A549 (cell line): ENCODE results near the gene TMEM119. TPM values are rescaled to one million over a fixed set of nuclear protein-coding genes. Genes with fewer than 3 reads are reported as not detected.
"Not testable (repeated sequence)": the region's sequence is repeated elsewhere in the genome, so short reads cannot be mapped to it uniquely, and the experiment has no call there.

ENCODE experiments used
- ATAC-seq, 2 experiments: fragments of 200-7000 bp in 1 of 2; fragments of >200 bp in 1 of 2; cut with Nextera tagmentation in 1 of 2; cut with Tn5 transposase in 1 of 2; 3 replicates each; pipeline versions ENCODE4 v1.8.0 to v1.9.1; 2018 to 2020; ENCODE audit warnings: mild to moderate bottlenecking in 1 of 2, moderate library complexity in 1 of 2
- CTCF ChIA-PET: fragments of 300-600 bp; sonication (Branson Sonifier 250); formaldehyde crosslinking; extraction: SDS; loops from one replicate; lab custom pipeline; 2021; ENCODE audit warnings: antibody characterized with exemption, inconsistent platforms; lab: Yijun Ruan, JAX
- POLR2A ChIA-PET: fragments of 350-600 bp; formaldehyde crosslinking; extraction: SDS; loops from one replicate; lab custom pipeline; 2021; ENCODE audit warnings: antibody characterized with exemption, inconsistent platforms; lab: Yijun Ruan, JAX
- DNase-seq, 2 experiments: peaks; one replicate each; pipeline versions ENCODE4 v3.0.0 to v3.0.0-alpha.2; 2011 to 2016; ENCODE audit warnings: low read depth in 1 of 2, low spot score in 1 of 2
- FAIRE-seq: peaks from 2 replicates; lab custom pipeline; 2011; peaks lifted over from hg19 to GRCh38; lab: Jason Lieb, UNC
- H3K27ac ChIP-seq, 2 experiments: fragments of >200 bp; sonication (Bioruptor Twin); formaldehyde crosslinking; 3 replicates each; pipeline ENCODE4 v1.5.1; 2016 to 2017
- H3K4me1 ChIP-seq: fragments of >200 bp; sonication (Bioruptor Twin); formaldehyde crosslinking; 3 replicates; pipeline ENCODE4 v1.6.1; 2016
- H3K4me2 ChIP-seq: fragments of >200 bp; sonication (Bioruptor Twin); formaldehyde crosslinking; 3 replicates; pipeline ENCODE4 v1.6.1; 2016
- H3K4me3 ChIP-seq: fragments of >200 bp; sonication (Bioruptor Twin); formaldehyde crosslinking; 3 replicates; pipeline ENCODE4 v1.5.1; 2016
- H3K9me3 ChIP-seq: fragments of >200 bp; sonication (Bioruptor Twin); formaldehyde crosslinking; 3 replicates; pipeline ENCODE4 v1.6.1; 2016
- CBX2 ChIP-seq: fragments of 200-600 bp; sonication (generic); IDR thresholded peaks from 2 replicates; pipeline ENCODE4 v1.6.1; 2016; ENCODE audit warnings: low read depth, mild to moderate bottlenecking, borderline replicate concordance
- CBX8 ChIP-seq: fragments of 200-600 bp; sonication (generic); IDR thresholded peaks from 2 replicates; pipeline ENCODE4 v1.6.1; 2016
- CEBPB ChIP-seq, 2 experiments: fragments of >200 bp in 1 of 2; sonication (Bioruptor Twin) in 1 of 2; formaldehyde crosslinking in 1 of 2; IDR thresholded peaks; 2 replicates each; pipeline ENCODE4 v1.6.1; 2012 to 2016
- ESRRA ChIP-seq: fragments of 150-350 bp; IDR thresholded peaks from 2 replicates; pipeline ENCODE4 v1.6.1; 2014; ENCODE audit warnings: mild to moderate bottlenecking, low read length, borderline replicate concordance
- FOSB ChIP-seq: fragments of 250-450 bp; sonication (Bioruptor Pico); IDR thresholded peaks from 2 replicates; pipeline ENCODE4 v1.5.0; 2020; ENCODE audit warnings: mild to moderate bottlenecking, moderate library complexity
- FOSL2 ChIP-seq, 2 experiments: fragments of 450-650 bp in 1 of 2; fragments of >200 bp in 1 of 2; sonication (Bioruptor Twin) in 1 of 2; formaldehyde crosslinking; IDR thresholded peaks; 2 replicates each; pipeline versions ENCODE4 v1.5.0 to v1.6.1; 2016 to 2020; ENCODE audit warnings: mild to moderate bottlenecking in 1 of 2, moderate library complexity in 1 of 2
- FOXS1 ChIP-seq: fragments of 250-450 bp; sonication (Bioruptor Pico); IDR thresholded peaks from 2 replicates; pipeline ENCODE4 v1.5.0; 2020; ENCODE audit warnings: mild to moderate bottlenecking, moderate library complexity
- GATA3 ChIP-seq: IDR thresholded peaks from 2 replicates; pipeline ENCODE4 v1.6.1; 2012; ENCODE audit warnings: borderline replicate concordance
- HOXB5 ChIP-seq: fragments of 250-450 bp; sonication (Bioruptor Pico); IDR thresholded peaks from 2 replicates; pipeline ENCODE4 v1.5.0; 2020; ENCODE audit warnings: mild to moderate bottlenecking, moderate library complexity
- KDM1A ChIP-seq: fragments of 200-600 bp; sonication (generic); IDR thresholded peaks from 2 replicates; pipeline ENCODE4 v1.6.1; 2016; ENCODE audit warnings: low read depth, mild to moderate bottlenecking
- KDM5A ChIP-seq: fragments of 200-600 bp; sonication (generic); IDR thresholded peaks from 2 replicates; pipeline ENCODE4 v1.6.1; 2016; ENCODE audit warnings: antibody characterized with exemption, mild to moderate bottlenecking
- MAZ ChIP-seq: fragments of 150-350 bp; IDR thresholded peaks from 2 replicates; pipeline ENCODE4 v1.6.1; 2014; ENCODE audit warnings: antibody characterized with exemption, low read depth, low read length, borderline replicate concordance
- NR3C1 ChIP-seq: fragments of >200 bp; sonication (Bioruptor Twin); formaldehyde crosslinking; IDR thresholded peaks from 3 replicates; pipeline ENCODE4 v1.6.1; 2017
- PHF8 ChIP-seq: fragments of 200-600 bp; sonication (generic); IDR thresholded peaks from 2 replicates; pipeline ENCODE4 v1.6.1; 2016; ENCODE audit warnings: low read depth, mild to moderate bottlenecking, antibody characterized with exemption, moderate library complexity, borderline replicate concordance
- RAD21 ChIP-seq, 2 experiments: fragments of >200 bp in 1 of 2; sonication (Bioruptor Twin) in 1 of 2; formaldehyde crosslinking in 1 of 2; IDR thresholded peaks in 1 of 2; conservative IDR thresholded peaks in 1 of 2; 2 replicates in 1 of 2; 3 replicates in 1 of 2; pipeline ENCODE4 v1.6.1; 2012 to 2018; ENCODE audit warnings: inconsistent platforms in 1 of 2
- RARB ChIP-seq: fragments of 250-450 bp; sonication (Bioruptor Pico); IDR thresholded peaks from 2 replicates; pipeline ENCODE4 v1.8.0; 2021; ENCODE audit warnings: mild to moderate bottlenecking, moderate library complexity
- RCOR1 ChIP-seq: fragments of 150-350 bp; IDR thresholded peaks from 2 replicates; pipeline ENCODE4 v1.6.1; 2014; ENCODE audit warnings: antibody characterized with exemption, low read length, low read depth
- RNF2 ChIP-seq: fragments of 200-600 bp; sonication (generic); IDR thresholded peaks from 2 replicates; pipeline ENCODE4 v1.6.1; 2016; ENCODE audit warnings: low read depth, mild to moderate bottlenecking, antibody characterized with exemption, moderate library complexity, borderline replicate concordance
- TP53 ChIP-seq: fragments of 250-450 bp; sonication (Bioruptor Pico); IDR thresholded peaks from 2 replicates; pipeline ENCODE4 v1.5.0; 2021; ENCODE audit warnings: mild to moderate bottlenecking, moderate library complexity
- ZC3H11A ChIP-seq: fragments of 450-650 bp; IDR thresholded peaks from 2 replicates; pipeline ENCODE4 v1.6.1; 2014; ENCODE audit warnings: antibody characterized with exemption, mild to moderate bottlenecking
- WGBS: methylation state at CpG from one replicate; pipeline ENCODE4 v1.1.6; 2017; ENCODE audit errors: missing lambda C conversion rate; 5-methylcytosine and 5-hydroxymethylcytosine counted together
- polyA plus RNA-seq, 4 experiments: library from polyadenylated mRNA; depleted of rRNA in 3 of 4; stranded (reverse); fragments of >200 nt; fragmentation: RNase III in 1 of 4; extraction: RNeasy Plus Mini Kit Qiagen cat#74134 plus additional on column Dnase treatment in 1 of 4; gene quantifications; 2 replicates in 3 of 4; 3 replicates in 1 of 4; pipeline ENCODE4 v1.2.3, GENCODE V29; 2011 to 2017
- TF ChIP-seq, protein P1 (sequence below): fragments of 250-450 bp; sonication (Bioruptor Pico); IDR thresholded peaks from 2 replicates; pipeline ENCODE4 v1.5.0; 2020; ENCODE audit warnings: low read depth, mild to moderate bottlenecking, moderate library complexity
- TF ChIP-seq, protein P2 (sequence below): IDR thresholded peaks from 2 replicates; pipeline ENCODE4 v1.6.1; 2012

The TMEM119 gene
- polyA plus RNA-seq, 2 of the 4 experiments (the other 2 are of a cell fraction): not detected

DNA sequence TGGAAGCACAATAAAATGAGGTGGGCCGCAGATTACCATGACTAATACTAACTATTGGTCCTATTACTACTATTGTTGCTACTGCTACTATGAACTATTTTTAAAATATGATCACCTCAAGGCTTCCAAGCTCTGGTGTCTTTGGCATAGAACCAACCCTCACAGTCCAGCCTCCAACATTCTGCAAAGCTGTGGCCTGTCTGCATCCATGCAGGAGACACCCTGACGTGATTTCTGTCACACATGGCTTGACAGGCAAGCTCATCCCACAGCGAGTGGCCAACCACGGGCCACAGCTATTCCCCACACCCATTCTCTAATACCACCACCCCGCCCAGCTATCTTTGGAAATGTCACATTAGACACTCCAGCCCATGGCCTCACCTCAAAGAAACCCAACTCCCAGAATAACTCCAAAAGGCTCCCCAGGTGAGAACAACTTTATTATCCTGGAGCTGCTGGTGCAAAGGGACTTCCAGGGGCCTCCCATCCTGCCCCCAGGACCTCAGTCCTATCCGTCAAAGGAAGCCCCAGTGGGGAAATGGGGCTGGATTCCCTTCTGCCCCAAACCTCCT is 21.1 kb downstream of the TMEM119 start (continued):
- TF ChIP-seq KDM5A (no peak), NR3C1 (no peak), FOSL2 (IDR thresholded peaks at IDR 0.05) (no peak), FOSL2 (CRISPR knock-in tag; IDR thresholded peaks at IDR 0.05) (no peak), GATA3 (no peak), ZC3H11A (no peak), ESRRA (no peak)

DNA sequence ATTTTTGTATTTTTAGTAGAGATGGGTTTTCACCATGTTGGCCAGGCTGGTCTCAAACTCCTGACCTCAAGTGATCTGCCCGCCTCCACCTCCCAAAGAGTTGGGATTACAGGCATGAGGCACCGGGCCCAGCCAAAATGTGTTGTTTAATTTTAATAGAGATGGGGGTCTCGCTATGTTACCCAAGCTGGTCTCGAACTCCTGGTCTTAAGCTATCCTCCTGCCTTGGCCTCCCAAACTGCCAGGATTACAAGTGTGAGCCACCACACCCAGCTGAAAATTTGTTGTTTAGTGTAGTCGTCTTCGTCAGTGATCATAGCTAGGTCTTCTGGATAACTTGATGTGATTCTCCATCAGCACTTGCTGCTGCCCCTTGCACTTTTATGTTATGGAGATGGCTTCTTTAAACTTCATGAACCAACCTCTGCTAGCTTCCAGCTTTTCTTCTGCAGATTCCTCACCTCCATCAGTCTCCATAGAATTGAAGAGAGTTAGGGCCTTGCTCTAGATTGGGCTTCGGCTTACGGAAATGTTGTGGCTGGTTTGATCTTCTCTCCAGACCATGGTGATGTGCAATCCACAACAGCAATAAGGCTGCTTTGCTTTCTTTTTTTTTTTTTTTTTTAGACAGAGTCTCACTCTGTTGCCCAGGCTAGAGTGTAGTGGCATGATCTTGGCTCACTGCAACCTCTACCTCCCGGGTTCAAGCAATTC is 22.5 kb downstream of the TMEM119 start:
- ATAC-seq (no peak), DNase-seq (no peak), FAIRE-seq (no peak)
- H3K4me2 ChIP-seq: no peak overlapping the region
- TF ChIP-seq, protein P1, sequence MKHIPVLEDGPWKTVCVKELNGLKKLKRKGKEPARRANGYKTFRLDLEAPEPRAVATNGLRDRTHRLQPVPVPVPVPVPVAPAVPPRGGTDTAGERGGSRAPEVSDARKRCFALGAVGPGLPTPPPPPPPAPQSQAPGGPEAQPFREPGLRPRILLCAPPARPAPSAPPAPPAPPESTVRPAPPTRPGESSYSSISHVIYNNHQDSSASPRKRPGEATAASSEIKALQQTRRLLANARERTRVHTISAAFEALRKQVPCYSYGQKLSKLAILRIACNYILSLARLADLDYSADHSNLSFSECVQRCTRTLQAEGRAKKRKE (CRISPR knock-in tag): no peak
- no peak for TF ChIP-seq HOXB5 (CRISPR knock-in tag)
- no peak for TF ChIP-seq RAD21 (conservative IDR thresholded peaks at IDR 0.05 in 1 of 2, IDR thresholded peaks at IDR 0.05 in 1 of 2)
- TF ChIP-seq KDM5A: no peak
- no peak for TF ChIP-seq FOSL2 (IDR thresholded peaks at IDR 0.05)
- no peak for TF ChIP-seq FOSL2 (CRISPR knock-in tag; IDR thresholded peaks at IDR 0.05)
- no peak for TF ChIP-seq CBX2
- no peak for TF ChIP-seq MAZ
- TF ChIP-seq TP53: no peak
- no peak for TF ChIP-seq KDM1A
- TF ChIP-seq FOSB (CRISPR knock-in tag): no peak
- TF ChIP-seq PHF8: no peak
- TF ChIP-seq RARB (CRISPR knock-in tag): no peak
- no peak for TF ChIP-seq CBX8
- TF ChIP-seq CEBPB (IDR thresholded peaks at IDR 0.05): no peak
- TF ChIP-seq FOXS1 (CRISPR knock-in tag): no peak
- TF ChIP-seq, protein P2, sequence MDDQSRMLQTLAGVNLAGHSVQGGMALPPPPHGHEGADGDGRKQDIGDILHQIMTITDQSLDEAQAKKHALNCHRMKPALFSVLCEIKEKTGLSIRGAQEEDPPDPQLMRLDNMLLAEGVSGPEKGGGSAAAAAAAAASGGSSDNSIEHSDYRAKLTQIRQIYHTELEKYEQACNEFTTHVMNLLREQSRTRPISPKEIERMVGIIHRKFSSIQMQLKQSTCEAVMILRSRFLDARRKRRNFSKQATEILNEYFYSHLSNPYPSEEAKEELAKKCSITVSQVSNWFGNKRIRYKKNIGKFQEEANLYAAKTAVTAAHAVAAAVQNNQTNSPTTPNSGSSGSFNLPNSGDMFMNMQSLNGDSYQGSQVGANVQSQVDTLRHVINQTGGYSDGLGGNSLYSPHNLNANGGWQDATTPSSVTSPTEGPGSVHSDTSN: no peak
- TF ChIP-seq RCOR1: no peak
- no peak for TF ChIP-seq GATA3
- TF ChIP-seq RNF2: no peak
- no peaks in the 10 kb centered on the region for H3K9me3 ChIP-seq
- POLR2A ChIA-PET: no interaction called here
- no peak overlapping the region for H3K27ac ChIP-seq
- CTCF ChIA-PET: interaction anchor here (2.2 to 22.8 kb wide), 2 partner anchors 11 to 38 kb away, joined by 8 to 533 read pairs; no protein-coding TSS in a partner anchor
- H3K4me3 ChIP-seq: no peak overlapping the region
- WGBS: 84% methylated on average over 9 of the region's 9 CpGs
- H3K4me1 ChIP-seq: no peaks in the 10 kb centered on the region

DNA sequence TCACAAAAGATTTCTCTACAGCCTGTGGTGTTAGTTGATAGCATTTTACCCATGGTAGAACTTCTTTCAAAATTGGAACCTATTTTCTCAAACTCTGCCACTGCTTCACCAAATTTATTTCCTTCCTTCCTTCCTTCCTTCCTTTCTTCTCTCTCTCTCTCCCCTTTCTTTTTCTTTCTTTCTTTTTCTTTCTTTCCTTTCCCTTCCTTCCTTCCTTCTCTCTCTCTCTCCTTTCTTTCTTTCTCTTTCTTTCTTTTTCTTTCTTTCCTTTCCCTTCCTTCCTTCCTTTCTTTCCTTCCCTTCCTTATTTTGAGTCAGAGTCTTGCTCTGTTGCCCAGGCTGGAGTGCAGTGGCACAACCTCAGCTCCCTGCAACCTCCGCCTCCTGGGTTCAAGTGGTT is 23.6 kb downstream of the TMEM119 start:
- H3K4me1 ChIP-seq, DNase-seq, ATAC-seq, POLR2A ChIA-PET, H3K9me3 ChIP-seq, H3K27ac ChIP-seq, H3K4me3 ChIP-seq, H3K4me2 ChIP-seq, FAIRE-seq: not testable (repeated sequence)
- CTCF ChIA-PET: interaction anchor here (2.2 to 22.8 kb wide), 2 partner anchors 10 to 39 kb away, joined by 8 to 533 read pairs; no protein-coding TSS in a partner anchor
- WGBS: 86% methylated on average over 1 of the region's 1 CpG
